ENCODE measurements around the gene NDUFB1.
A peak's percentile ranks its signal among the peaks of the same experiment; 100 is the strongest.

The NDUFB1 gene

GRCh38 chr14:92121670-92122350 is at the start of gene NDUFB1, which contains the start of gene CPSF2:
Gene NDUFB1 (minus strand): TSS chr14:92121706. CDS start chr14:92117637, 4,069 bp downstream.
Gene CPSF2 (plus strand): TSS chr14:92121969. CDS start chr14:92130985, 9,016 bp downstream.
- DNase-seq: peak; percentile 87

- no peak for DNase-seq
Observed at GRCh38 chr14:92164958-92165357, 43.5 kb upstream of the NDUFB1 start.

GRCh38 chr14:92161521-92161920 is 40.0 kb upstream of the NDUFB1 start:
- DNase-seq: no peak

- DNase-seq: no peak
Observed at GRCh38 chr14:92160619-92161018, 39.1 kb upstream of the NDUFB1 start.

- DNase-seq: no peak
Observed at GRCh38 chr14:92154283-92154942, 32.9 kb upstream of the NDUFB1 start.

- no peak for DNase-seq
Observed at GRCh38 chr14:92153581-92153980, 32.1 kb upstream of the NDUFB1 start.

- DNase-seq: no peak
Observed at GRCh38 chr14:92144708-92145107, 23.2 kb upstream of the NDUFB1 start.

- DNase-seq: no peak
Observed at GRCh38 chr14:92143962-92144361, 22.5 kb upstream of the NDUFB1 start.

- DNase-seq: no peak
Observed at GRCh38 chr14:92143309-92143708, 21.8 kb upstream of the NDUFB1 start.

GRCh38 chr14:92135269-92135668 is 13.8 kb upstream of the NDUFB1 start:
- DNase-seq: no peak

- no peak for DNase-seq
Observed at GRCh38 chr14:92134456-92134855, 12.9 kb upstream of the NDUFB1 start.

- no peak for DNase-seq
Observed at GRCh38 chr14:92122761-92123160, 1.3 kb upstream of the NDUFB1 start.

GRCh38 chr14:92122351-92122677 is 808 bp upstream of the NDUFB1 start:
- DNase-seq: no peak

- DNase-seq: peak; percentile 84
Observed at GRCh38 chr14:92121207-92121669, 268 bp downstream of the NDUFB1 start.

GRCh38 chr14:92109490-92109889 is 12.0 kb downstream of the NDUFB1 start:
- DNase-seq: no peak

GRCh38 chr14:92108345-92109254 is 12.9 kb downstream of the NDUFB1 start:
- no peak for DNase-seq

- DNase-seq: peak; percentile 98
Observed at GRCh38 chr14:92106143-92106926, 15.2 kb downstream of the NDUFB1 start, which contains the start of gene ATXN3. Gene ATXN3 (minus strand): TSS chr14:92106582. CDS start chr14:92106552, 30 bp downstream.

- no peak for DNase-seq
Observed at GRCh38 chr14:92105893-92106142, 15.7 kb downstream of the NDUFB1 start.

- no peak for DNase-seq
Observed at GRCh38 chr14:92105073-92105892, 16.2 kb downstream of the NDUFB1 start.

GRCh38 chr14:92103363-92103989 is 18.0 kb downstream of the NDUFB1 start:
- DNase-seq: no peak

- DNase-seq: no peak
Observed at GRCh38 chr14:92099802-92100201, 21.7 kb downstream of the NDUFB1 start.
